Hepatocyte (in vitro differentiated cells): Measurements from ENCODE around the gene DDIT4L.

Experiments
- EZH2 ChIP-seq: fragments of 200-600 bp; sonication (generic); IDR thresholded peaks from 2 replicates; pipeline ENCODE4 v1.6.1; 2016; ENCODE audit warnings: antibody characterized with exemption, mild to moderate bottlenecking, borderline replicate concordance
- TF ChIP-seq, protein P1 (sequence below): fragments of 200-600 bp; sonication (generic); IDR thresholded peaks from 2 replicates; pipeline ENCODE4 v1.5.1; 2016; ENCODE audit warnings: antibody characterized with exemption, mild to moderate bottlenecking; ENCODE audit not compliant: poor library complexity

DNA sequence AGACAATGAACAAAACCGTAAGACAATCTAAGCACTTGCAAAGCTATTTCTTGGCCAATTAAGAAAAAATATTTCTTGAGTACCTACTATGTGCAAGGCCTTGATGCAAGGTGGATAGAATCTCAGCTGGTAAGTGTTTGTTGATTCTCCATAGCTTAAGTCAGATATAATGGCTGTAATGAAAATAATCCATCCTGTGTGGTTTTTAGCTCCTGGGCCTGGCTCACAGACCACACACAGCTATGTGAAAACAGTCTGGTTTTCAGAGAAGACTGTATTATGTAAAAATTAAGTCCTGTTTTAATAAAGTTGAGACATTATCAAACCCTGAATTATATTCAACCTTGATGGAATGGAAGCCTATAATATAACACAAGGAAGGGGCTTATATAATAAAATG is 7.8 kb upstream of the DDIT4L start:
- TF ChIP-seq, protein P1, sequence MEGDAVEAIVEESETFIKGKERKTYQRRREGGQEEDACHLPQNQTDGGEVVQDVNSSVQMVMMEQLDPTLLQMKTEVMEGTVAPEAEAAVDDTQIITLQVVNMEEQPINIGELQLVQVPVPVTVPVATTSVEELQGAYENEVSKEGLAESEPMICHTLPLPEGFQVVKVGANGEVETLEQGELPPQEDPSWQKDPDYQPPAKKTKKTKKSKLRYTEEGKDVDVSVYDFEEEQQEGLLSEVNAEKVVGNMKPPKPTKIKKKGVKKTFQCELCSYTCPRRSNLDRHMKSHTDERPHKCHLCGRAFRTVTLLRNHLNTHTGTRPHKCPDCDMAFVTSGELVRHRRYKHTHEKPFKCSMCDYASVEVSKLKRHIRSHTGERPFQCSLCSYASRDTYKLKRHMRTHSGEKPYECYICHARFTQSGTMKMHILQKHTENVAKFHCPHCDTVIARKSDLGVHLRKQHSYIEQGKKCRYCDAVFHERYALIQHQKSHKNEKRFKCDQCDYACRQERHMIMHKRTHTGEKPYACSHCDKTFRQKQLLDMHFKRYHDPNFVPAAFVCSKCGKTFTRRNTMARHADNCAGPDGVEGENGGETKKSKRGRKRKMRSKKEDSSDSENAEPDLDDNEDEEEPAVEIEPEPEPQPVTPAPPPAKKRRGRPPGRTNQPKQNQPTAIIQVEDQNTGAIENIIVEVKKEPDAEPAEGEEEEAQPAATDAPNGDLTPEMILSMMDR: no peak
- no peak for TF ChIP-seq EZH2
